HL-60 (cell line): ENCODE results near the gene KIF25.

Experiments
- DNase-seq, 2 experiments: peaks; one replicate each; pipeline ENCODE4 v3.0.0-alpha.2; 2010 to 2020; ENCODE audit warnings: low read depth in 1 of 2, low spot score in 1 of 2
- H3K27ac ChIP-seq: fragments of 250-450 bp; sonication (Bioruptor Pico); replicated peaks from 2 replicates; pipeline ENCODE4 v1.5.1; 2020; ENCODE audit warnings: mild to moderate bottlenecking, moderate library complexity
- H3K27me3 ChIP-seq: fragments of 250-450 bp; sonication (Bioruptor Pico); 2 replicates; pipeline ENCODE4 v1.5.1; 2021; ENCODE audit warnings: mild to moderate bottlenecking, moderate library complexity; ENCODE audit not compliant: insufficient read depth, poor library complexity, severe bottlenecking
- H3K4me3 ChIP-seq: replicated peaks from 2 replicates; pipeline ENCODE4 v1.5.1; 2011; ENCODE audit warnings: mild to moderate bottlenecking, control low read depth, low read length; ENCODE audit not compliant: insufficient read depth
- GABPA ChIP-seq: IDR thresholded peaks from 2 replicates; pipeline ENCODE4 v1.6.1; 2012; ENCODE audit warnings: low read depth
- POLR2AphosphoS5 ChIP-seq: IDR thresholded peaks from 2 replicates; pipeline ENCODE4 v1.6.1; 2012; ENCODE audit warnings: low read depth
- SPI1 ChIP-seq: IDR thresholded peaks from 2 replicates; pipeline ENCODE4 v1.6.1; 2012; ENCODE audit warnings: low read depth, mild to moderate bottlenecking, borderline replicate concordance
- TF ChIP-seq, protein P1 (sequence below): IDR thresholded peaks from one replicate; pipeline ENCODE4 v1.5.1; 2011; ENCODE audit warnings: low read length, control low read depth, inconsistent platforms; ENCODE audit not compliant: insufficient read depth
- TF ChIP-seq, protein P2 (sequence below): IDR thresholded peaks from 2 replicates; pipeline ENCODE4 v1.6.1; 2012; ENCODE audit warnings: low read depth; ENCODE audit not compliant: insufficient replicate concordance

The KIF25 gene

DNA sequence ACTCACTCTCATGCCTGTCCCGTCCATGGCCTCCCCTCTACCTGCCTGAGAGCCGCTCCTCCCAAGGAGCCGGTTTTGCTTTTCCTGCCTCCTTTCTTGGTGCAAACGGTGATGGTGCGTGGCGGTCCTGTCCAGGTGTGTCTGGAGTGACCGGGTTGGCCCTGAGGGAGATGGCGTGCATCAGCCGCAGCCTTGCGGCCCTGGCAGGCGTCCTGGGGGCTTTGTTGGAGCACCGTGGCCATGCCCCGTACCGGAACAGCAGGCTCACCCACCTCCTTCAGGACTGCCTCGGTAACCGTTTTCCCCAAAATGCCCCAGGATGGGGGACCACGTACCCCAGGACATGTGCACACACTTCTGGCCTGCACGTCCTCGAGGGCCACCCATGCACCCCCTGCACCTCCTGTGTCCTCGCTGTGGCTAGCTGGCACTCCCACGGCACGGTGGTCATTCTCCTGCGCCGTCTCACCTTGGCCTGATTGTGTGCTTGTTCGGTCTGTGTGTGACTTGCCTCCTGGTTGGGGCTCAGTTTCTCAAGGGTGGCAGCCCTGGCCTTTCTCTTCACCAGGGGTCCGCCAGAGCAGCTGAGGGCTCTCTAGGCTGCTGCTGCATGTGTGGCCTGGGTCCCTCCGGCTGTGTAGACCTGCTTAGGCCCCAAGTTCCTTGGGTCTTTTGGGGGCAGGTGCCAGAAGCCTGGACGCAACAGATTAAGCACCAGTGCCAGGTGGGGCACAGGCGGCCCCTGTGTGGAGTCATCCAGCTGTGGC, 45.1 kb downstream of the KIF25 start:
- no peak for DNase-seq
- Histone ChIP-seq H3K27ac (no peak overlapping the region), H3K27me3 (no peaks in the 10 kb centered on the region), H3K4me3 (no peak overlapping the region)
- TF ChIP-seq GABPA (no peak), SPI1 (no peak), POLR2AphosphoS5 (no peak)
- TF ChIP-seq, protein P1, sequence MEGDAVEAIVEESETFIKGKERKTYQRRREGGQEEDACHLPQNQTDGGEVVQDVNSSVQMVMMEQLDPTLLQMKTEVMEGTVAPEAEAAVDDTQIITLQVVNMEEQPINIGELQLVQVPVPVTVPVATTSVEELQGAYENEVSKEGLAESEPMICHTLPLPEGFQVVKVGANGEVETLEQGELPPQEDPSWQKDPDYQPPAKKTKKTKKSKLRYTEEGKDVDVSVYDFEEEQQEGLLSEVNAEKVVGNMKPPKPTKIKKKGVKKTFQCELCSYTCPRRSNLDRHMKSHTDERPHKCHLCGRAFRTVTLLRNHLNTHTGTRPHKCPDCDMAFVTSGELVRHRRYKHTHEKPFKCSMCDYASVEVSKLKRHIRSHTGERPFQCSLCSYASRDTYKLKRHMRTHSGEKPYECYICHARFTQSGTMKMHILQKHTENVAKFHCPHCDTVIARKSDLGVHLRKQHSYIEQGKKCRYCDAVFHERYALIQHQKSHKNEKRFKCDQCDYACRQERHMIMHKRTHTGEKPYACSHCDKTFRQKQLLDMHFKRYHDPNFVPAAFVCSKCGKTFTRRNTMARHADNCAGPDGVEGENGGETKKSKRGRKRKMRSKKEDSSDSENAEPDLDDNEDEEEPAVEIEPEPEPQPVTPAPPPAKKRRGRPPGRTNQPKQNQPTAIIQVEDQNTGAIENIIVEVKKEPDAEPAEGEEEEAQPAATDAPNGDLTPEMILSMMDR, result no peak

DNA sequence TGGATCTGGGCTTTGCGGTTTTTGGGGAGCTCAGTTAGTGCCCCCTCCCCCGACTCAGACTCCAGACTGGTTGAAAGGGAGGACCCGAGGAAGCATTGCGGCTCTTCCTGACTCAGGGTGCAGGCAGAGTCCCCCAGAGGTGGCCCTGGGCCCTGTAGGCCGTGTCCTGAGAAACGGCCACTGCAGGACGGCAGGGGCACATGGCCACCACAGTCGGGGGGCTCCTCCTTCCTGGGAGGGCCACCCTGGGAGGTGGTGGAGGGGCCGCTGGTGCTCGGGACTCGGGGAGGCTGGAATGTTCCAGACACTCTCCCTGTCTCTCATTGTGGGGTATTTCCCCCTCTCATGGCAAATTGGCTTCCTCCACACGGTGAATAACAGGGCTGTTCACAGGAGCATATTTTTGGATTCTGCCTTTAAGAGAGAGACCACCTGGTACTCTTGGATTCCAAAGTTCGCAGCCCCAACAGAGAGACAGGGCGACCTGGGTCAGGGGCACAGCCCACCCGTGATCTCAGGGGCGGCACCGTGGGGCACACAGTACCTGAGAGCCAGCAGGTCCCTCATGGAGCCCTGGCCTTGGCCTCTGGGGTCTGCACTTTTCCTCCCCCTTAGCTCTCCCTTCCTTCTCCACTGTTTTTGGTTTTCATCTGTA, 45.8 kb downstream of the KIF25 start:
- DNase-seq, result no peak
- TF ChIP-seq POLR2AphosphoS5, result no peak
- no peak for TF ChIP-seq SPI1
- TF ChIP-seq, protein P2, sequence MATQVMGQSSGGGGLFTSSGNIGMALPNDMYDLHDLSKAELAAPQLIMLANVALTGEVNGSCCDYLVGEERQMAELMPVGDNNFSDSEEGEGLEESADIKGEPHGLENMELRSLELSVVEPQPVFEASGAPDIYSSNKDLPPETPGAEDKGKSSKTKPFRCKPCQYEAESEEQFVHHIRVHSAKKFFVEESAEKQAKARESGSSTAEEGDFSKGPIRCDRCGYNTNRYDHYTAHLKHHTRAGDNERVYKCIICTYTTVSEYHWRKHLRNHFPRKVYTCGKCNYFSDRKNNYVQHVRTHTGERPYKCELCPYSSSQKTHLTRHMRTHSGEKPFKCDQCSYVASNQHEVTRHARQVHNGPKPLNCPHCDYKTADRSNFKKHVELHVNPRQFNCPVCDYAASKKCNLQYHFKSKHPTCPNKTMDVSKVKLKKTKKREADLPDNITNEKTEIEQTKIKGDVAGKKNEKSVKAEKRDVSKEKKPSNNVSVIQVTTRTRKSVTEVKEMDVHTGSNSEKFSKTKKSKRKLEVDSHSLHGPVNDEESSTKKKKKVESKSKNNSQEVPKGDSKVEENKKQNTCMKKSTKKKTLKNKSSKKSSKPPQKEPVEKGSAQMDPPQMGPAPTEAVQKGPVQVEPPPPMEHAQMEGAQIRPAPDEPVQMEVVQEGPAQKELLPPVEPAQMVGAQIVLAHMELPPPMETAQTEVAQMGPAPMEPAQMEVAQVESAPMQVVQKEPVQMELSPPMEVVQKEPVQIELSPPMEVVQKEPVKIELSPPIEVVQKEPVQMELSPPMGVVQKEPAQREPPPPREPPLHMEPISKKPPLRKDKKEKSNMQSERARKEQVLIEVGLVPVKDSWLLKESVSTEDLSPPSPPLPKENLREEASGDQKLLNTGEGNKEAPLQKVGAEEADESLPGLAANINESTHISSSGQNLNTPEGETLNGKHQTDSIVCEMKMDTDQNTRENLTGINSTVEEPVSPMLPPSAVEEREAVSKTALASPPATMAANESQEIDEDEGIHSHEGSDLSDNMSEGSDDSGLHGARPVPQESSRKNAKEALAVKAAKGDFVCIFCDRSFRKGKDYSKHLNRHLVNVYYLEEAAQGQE, result no peak
- no peak for TF ChIP-seq GABPA
- TF ChIP-seq, protein P1, result no peak
- no peaks in the 10 kb centered on the region for H3K27me3 ChIP-seq

DNA sequence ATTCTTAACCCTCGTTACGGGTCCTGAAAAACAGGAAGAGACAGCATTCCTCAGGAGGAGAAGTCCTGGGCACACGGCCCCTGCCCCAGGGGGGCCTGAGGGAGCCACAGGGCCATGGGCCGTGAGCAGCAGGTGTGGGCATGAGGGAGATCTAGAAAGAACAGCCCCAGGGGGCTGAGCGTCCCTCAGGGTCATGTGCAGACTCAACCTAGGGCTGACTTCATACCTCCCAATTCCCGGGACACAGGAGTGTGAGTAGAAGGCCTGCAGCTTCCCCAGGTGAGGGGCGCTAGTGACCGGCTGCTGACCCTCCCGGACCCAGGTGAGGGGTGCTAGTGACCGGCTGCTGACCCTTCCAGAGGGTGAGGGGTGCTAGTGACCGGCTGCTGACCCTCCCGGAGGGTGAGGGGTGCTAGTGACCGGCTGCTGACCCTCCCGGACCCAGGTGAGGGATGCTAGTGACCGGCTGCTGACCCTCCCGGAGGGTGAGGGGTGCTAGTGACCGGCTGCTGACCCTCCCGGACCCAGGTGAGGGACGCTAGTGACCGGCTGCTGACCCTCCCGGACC, 46.5 kb downstream of the KIF25 start:
- no peak for DNase-seq
- TF ChIP-seq, protein P1, result no peak
- Histone ChIP-seq H3K27me3 (no peaks in the 10 kb centered on the region), H3K27ac (no peak overlapping the region), H3K4me3 (no peak overlapping the region)

More for the DNA sequence above, 45.8 kb downstream of the KIF25 start:
- H3K27ac ChIP-seq, result no peak overlapping the region
- H3K4me3 ChIP-seq, result no peak overlapping the region

DNA sequence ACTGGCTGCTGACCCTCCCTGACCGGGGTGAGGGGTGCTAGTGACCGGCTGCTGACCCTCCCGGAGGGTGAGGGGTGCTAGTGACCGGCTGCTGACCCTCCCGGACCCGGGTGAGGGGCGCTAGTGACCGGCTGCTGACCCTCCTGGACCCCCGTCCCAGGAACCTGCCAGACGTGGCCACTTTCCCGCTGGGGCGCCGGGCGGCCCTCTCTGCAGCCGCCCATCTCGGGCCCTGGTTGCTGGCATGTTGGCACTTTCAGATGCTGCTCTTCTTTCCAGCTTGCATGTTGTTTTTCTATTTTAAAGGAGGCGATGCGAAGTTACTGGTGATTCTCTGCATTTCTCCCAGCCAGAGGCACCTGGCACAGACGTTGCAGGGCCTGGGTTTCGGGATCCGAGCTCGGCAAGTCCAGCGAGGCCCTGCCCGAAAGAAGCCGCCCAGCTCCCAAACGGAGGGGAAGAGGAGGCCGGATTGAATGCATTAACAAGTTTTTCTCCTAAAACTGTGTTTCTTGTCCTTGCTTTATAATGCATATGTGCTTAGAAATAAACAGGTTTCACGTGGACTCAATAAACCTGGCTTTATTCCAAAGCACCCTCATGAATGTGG, 47.2 kb downstream of the KIF25 start:
- Histone ChIP-seq H3K27me3 (no peaks in the 10 kb centered on the region), H3K4me3 (no peak overlapping the region), H3K27ac (no peak overlapping the region)
- TF ChIP-seq, protein P2, result no peak
- TF ChIP-seq GABPA, result no peak
- TF ChIP-seq POLR2AphosphoS5, result no peak
- DNase-seq, result no peak
